Stomach (tissue), 4 donors: ENCODE measurements around the gene ATG7.

Experiments used
- POLR2A ChIP-seq, 4 donors: fragments of 450-650 bp; IDR thresholded peaks; one replicate each; pipeline ENCODE4 v1.6.1; 2016; ENCODE audit warnings: antibody characterized with exemption in 4 of 4, control low read depth in 2 of 4, mild to moderate bottlenecking in 1 of 4, moderate library complexity in 1 of 4
- POLR2AphosphoS5 ChIP-seq, 3 donors: sonication (generic); formaldehyde crosslinking; IDR thresholded peaks; one replicate each; pipeline ENCODE4 v1.6.1; 2016; ENCODE audit warnings: antibody characterized with exemption in 3 of 3
- TF ChIP-seq, protein P1 (sequence below), 7 experiments: fragments of 450-650 bp in 4 of 7; fragments of 200-600 bp in 3 of 7; sonication (generic) in 3 of 7; IDR thresholded peaks; one replicate each; pipeline ENCODE4 v1.5.1; 2016 to 2019; ENCODE audit warnings: antibody characterized with exemption in 7 of 7, control low read depth in 2 of 7, mild to moderate bottlenecking in 1 of 7

DNA sequence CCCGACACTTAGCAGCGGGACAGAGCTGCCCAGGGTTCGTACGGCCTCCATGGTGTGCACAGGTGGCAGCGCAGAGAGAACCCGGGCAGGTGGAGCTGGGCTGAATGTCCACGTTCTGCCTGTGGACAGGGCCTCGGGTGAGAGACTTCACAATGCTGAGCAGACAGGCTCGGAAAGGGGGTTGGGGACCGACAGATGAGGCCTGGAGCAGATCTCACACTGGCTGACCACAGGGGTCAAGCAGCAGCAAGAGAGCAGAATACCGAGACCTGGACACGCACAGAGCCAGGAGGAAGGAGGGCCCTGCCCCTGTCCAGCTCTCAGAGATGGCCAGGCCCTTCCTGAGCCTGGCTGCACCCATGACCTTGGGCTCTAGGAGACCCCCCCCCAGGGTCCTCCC lies 288.5 kb downstream of the ATG7 start:
- TF ChIP-seq, protein P1, sequence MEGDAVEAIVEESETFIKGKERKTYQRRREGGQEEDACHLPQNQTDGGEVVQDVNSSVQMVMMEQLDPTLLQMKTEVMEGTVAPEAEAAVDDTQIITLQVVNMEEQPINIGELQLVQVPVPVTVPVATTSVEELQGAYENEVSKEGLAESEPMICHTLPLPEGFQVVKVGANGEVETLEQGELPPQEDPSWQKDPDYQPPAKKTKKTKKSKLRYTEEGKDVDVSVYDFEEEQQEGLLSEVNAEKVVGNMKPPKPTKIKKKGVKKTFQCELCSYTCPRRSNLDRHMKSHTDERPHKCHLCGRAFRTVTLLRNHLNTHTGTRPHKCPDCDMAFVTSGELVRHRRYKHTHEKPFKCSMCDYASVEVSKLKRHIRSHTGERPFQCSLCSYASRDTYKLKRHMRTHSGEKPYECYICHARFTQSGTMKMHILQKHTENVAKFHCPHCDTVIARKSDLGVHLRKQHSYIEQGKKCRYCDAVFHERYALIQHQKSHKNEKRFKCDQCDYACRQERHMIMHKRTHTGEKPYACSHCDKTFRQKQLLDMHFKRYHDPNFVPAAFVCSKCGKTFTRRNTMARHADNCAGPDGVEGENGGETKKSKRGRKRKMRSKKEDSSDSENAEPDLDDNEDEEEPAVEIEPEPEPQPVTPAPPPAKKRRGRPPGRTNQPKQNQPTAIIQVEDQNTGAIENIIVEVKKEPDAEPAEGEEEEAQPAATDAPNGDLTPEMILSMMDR (IDR thresholded peaks at IDR 0.05): no peak
- TF ChIP-seq POLR2A (IDR thresholded peaks at IDR 0.05): no peak
- TF ChIP-seq POLR2AphosphoS5 (IDR thresholded peaks at IDR 0.05): no peak
